Stimulated activated naive B cell treated with anti-CD40 and anti-IgM and Interleukin-4, amounts not matched to agents 10 μg/mL and 1 μg/mL and 100 μg/mL, for 72 hours (primary cell): Measurements from ENCODE around the gene VPS39.

Experiments
- ATAC-seq, 2 donors: fragments of 150-1000 bp; cut with Tn5 transposase; replicated peaks; 2 replicates each; pipeline ENCODE4 v1.10.0; 2021; ENCODE audit warnings: moderate library complexity in 1 of 2
- DNase-seq: peaks from one replicate; pipeline ENCODE4 v3.0.0; 2021
- H3K27ac Mint-ChIP-seq: one replicate; pipeline ENCODE4 v1.8.0; 2022; ENCODE audit warnings: mild to moderate bottlenecking, mixed read lengths
- H3K27me3 Mint-ChIP-seq, 2 donors: one replicate each; pipeline ENCODE4 v1.8.0; 2022; ENCODE audit warnings: mixed read lengths in 2 of 2
- H3K36me3 Mint-ChIP-seq, 2 donors: one replicate each; pipeline ENCODE4 v1.8.0; 2022; ENCODE audit warnings: mixed read lengths in 2 of 2, mild to moderate bottlenecking in 1 of 2
- H3K4me1 Mint-ChIP-seq, 2 donors: one replicate each; pipeline ENCODE4 v1.8.0; 2022; ENCODE audit warnings: mixed read lengths in 2 of 2, mild to moderate bottlenecking in 1 of 2
- H3K4me3 Mint-ChIP-seq, 2 donors: one replicate each; pipeline ENCODE4 v1.8.0; 2022; ENCODE audit warnings: mild to moderate bottlenecking in 2 of 2, mixed read lengths in 2 of 2, moderate library complexity in 1 of 2
- H3K9me3 Mint-ChIP-seq, 2 donors: one replicate each; pipeline ENCODE4 v1.8.0; 2022; ENCODE audit warnings: mixed read lengths in 2 of 2, mild to moderate bottlenecking in 1 of 2

Gene VPS39

DNA sequence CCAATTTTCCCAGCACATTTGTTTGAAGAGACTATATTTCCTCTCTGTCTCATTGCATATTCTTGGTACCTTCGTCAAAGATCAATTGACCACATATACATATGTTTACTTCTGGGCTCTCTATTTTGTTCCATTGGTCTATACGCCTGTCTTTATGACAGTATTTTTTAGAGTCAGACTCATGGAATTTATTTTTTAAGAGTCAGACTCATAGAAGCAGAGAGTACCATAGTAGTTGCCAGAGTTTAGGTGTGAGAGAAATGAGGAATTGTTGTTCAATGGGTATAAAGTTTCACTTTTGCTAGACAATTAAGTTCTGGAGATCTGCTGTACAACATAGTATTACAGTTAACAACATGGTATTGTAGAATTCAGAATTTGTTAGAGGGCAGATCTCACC is 78.7 kb downstream of the VPS39 start:
- no peaks in the 10 kb centered on the region for H3K36me3 Mint-ChIP-seq
- DNase-seq (no peak), ATAC-seq (no peak)
- H3K27ac Mint-ChIP-seq: no peak overlapping the region
- peaks cover 0 to 2% of the 10 kb centered on the region in 2 donors for H3K9me3 Mint-ChIP-seq
- H3K4me3 Mint-ChIP-seq: no peak overlapping the region
- H3K4me1 Mint-ChIP-seq: no peaks in the 10 kb centered on the region
- H3K27me3 Mint-ChIP-seq: peaks cover 5 to 10% of the 10 kb centered on the region in 2 donors

DNA sequence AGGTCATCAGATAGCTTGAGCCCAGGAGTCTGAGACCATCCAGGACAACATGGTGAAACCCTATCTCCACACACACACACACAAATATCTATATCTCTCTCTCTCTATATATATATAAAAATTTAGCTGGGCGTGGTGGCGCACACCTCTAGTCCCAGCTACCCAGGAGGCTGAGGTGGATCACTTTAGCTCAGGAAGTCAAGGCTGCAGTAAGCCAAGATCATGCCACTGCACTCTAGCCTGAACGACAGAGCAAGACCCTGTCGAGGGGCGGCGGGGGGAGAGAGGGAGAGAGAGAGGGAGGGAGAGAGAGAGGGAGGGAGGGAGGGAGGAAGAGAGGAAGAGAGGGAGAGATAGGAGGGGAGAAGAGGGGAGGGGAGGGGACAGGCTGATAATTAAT is 79.6 kb downstream of the VPS39 start:
- no peak for ATAC-seq
- Mint-ChIP-seq H3K27me3 (peaks cover 0 to 10% of the 10 kb centered on the region in 2 donors), H3K36me3 (no peaks in the 10 kb centered on the region), H3K4me3 (no peak overlapping the region), H3K27ac (no peak overlapping the region), H3K9me3 (peaks cover 0 to 2% of the 10 kb centered on the region in 2 donors), H3K4me1 (no peaks in the 10 kb centered on the region)
- DNase-seq: no peak

DNA sequence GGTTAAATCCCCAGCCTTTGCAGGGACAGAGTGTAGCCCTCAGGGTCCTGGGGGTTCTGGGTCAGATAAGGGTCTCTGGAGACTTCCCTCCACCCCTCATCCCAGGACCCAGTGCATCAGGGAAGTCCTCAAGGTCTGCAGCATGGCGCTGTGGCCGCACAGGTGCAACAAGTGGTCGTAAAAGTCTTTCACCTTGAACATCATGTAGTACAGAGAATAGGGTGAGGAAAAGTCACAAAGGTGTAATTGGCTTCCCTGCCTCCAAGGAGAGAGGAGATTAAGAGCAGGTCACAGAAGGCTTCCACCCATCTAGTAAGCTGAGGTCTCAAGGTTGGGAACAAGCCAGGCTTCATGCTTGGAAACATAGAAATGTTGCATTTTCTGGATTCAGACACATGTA is 84.6 kb downstream of the VPS39 start:
- H3K9me3 Mint-ChIP-seq: peaks cover 0 to 2% of the 10 kb centered on the region in 2 donors
- H3K4me3 Mint-ChIP-seq: no peak overlapping the region
- no peak for ATAC-seq
- no peak overlapping the region for H3K27ac Mint-ChIP-seq
- no peak for DNase-seq
- H3K4me1 Mint-ChIP-seq: no peaks in the 10 kb centered on the region
- H3K36me3 Mint-ChIP-seq: no peaks in the 10 kb centered on the region
- peaks cover 0 to 6% of the 10 kb centered on the region in 2 donors for H3K27me3 Mint-ChIP-seq

DNA sequence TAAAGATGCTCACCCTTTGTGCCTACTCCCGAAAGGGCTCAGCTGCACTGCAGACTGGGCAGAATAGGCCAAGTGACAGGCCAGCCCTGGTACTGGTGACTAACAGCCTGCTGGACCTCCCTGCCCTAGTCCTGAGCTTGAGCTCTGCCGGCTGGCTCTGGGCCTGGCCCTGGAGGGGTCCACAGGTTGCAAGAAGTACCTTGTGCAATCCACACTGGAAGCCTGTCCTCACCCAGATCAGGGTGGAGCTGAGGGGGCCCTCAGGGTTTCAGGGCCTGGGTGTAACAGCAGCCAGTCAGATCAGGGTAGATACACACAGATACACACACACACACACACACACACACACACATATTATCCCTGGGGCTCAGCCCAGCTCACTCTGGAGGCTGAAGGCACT is 86.4 kb downstream of the VPS39 start:
- H3K4me3 Mint-ChIP-seq: no peak overlapping the region
- H3K9me3 Mint-ChIP-seq: no peaks in the 10 kb centered on the region
- DNase-seq (no peak), ATAC-seq (no peak)
- H3K36me3 Mint-ChIP-seq: no peaks in the 10 kb centered on the region
- H3K4me1 Mint-ChIP-seq: no peaks in the 10 kb centered on the region
- H3K27me3 Mint-ChIP-seq: no peaks in the 10 kb centered on the region
- no peak overlapping the region for H3K27ac Mint-ChIP-seq

DNA sequence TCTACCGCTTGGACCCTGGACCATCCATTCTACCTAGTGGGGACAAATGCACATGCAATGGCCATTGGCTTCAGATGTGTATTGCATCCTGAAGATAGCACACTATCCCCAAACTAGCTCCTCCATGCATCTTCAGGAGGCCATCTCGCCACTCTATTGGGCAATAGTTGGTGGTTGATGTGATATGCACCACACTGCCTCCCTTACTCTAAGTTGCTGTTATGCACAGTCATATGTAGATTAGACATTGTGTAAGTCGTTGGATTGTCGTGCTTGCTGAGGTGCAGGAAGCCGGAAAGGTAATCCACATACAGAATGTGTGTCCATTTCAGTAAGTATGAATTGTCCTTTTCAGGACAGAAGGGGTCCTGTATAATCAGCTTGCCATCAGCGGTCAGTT is 87.1 kb downstream of the VPS39 start:
- no peak for ATAC-seq
- no peak for DNase-seq
- Mint-ChIP-seq H3K4me1 (no peaks in the 10 kb centered on the region), H3K27me3 (no peaks in the 10 kb centered on the region), H3K27ac (no peak overlapping the region), H3K36me3 (no peaks in the 10 kb centered on the region), H3K9me3 (peaks cover 2 to 4% of the 10 kb centered on the region in 2 donors), H3K4me3 (no peak overlapping the region)

DNA sequence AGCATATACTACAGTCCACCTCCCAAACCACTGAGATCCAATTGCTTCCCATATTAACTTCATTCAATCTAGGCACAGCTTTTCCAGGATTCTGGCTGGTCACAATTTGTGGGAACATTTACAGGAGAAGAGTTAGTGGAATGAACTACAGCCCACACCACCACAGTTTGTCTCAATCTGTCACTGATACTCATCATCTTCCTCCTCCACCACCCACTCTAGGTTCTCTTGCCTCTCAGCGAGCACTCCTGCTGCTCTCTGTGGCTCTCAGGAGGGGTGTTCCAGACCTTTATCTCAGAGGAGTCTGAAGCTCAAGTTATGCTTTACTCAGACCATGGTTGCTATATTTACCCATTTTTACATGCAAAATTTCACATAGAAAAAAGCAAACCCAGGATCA is 87.8 kb downstream of the VPS39 start:
- no peak overlapping the region for H3K27ac Mint-ChIP-seq
- H3K9me3 Mint-ChIP-seq: peaks cover 2 to 4% of the 10 kb centered on the region in 2 donors
- DNase-seq (no peak), ATAC-seq (no peak)
- H3K4me1 Mint-ChIP-seq: no peaks in the 10 kb centered on the region
- H3K4me3 Mint-ChIP-seq: no peak overlapping the region
- H3K27me3 Mint-ChIP-seq: no peaks in the 10 kb centered on the region
- no peaks in the 10 kb centered on the region for H3K36me3 Mint-ChIP-seq

DNA sequence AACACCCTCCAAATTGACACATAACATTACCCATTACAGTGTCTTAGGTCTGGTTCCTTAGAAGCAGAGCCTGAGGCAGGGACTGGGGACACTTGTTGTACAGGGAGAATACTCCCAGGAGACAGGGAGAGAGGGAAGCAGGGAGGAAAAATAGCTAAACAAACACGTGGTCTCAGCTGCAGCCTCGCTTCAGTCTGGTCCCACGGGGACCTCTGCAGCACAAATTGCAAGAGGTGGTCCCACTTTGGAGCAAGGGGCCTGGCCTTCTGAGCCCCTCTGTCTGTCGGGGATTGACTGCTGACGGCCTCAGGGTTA is 88.7 kb downstream of the VPS39 start:
- H3K4me3 Mint-ChIP-seq: no peak overlapping the region
- no peak overlapping the region for H3K27ac Mint-ChIP-seq
- ATAC-seq (no peak), DNase-seq (no peak)
- no peaks in the 10 kb centered on the region for H3K27me3 Mint-ChIP-seq
- peaks cover 2 to 4% of the 10 kb centered on the region in 2 donors for H3K9me3 Mint-ChIP-seq
- no peaks in the 10 kb centered on the region for H3K36me3 Mint-ChIP-seq
- H3K4me1 Mint-ChIP-seq: no peaks in the 10 kb centered on the region

DNA sequence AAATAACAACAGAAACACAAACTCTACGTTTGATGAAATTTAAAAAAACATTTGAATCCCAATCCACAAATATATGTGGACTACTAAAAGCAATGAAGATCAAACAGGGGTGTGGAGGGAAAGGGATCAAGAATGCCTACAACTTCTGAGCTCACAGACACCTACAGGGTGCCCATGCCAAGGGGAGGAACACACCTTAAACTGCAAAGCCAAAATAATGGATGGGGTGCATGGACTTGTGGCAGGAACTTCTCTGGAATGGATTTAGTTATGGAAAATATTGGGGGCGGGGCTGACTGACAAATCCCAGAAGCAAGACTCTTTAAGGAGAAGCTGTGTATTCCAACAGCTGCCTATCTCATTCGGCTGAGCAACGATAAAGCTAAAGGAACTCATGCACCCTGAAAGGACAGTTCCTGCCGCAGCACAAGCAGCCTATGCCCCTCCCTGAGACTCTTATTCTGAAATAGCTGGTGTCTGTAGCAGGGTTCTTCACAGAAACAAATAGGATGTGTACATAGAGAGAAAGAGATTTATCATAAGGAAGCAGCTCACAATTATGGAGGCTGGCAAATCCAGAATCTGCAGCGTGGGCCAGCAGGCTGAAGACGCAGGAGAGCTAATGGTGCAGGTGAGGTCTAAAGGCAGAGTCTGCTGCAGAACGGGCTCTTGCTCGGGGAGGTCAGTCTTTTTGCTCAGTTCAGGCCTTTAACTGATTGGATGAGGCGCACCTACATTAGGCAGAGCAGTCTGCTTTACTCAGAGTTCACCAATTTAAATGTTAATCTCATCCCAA is 89.3 kb downstream of the VPS39 start:
- DNase-seq (no peak), ATAC-seq (no peak)
- no peak overlapping the region for H3K4me3 Mint-ChIP-seq
- no peaks in the 10 kb centered on the region for H3K36me3 Mint-ChIP-seq
- no peaks in the 10 kb centered on the region for H3K27me3 Mint-ChIP-seq
- no peaks in the 10 kb centered on the region for H3K4me1 Mint-ChIP-seq
- H3K27ac Mint-ChIP-seq: no peak overlapping the region
- H3K9me3 Mint-ChIP-seq: peaks cover 2 to 4% of the 10 kb centered on the region in 2 donors

DNA sequence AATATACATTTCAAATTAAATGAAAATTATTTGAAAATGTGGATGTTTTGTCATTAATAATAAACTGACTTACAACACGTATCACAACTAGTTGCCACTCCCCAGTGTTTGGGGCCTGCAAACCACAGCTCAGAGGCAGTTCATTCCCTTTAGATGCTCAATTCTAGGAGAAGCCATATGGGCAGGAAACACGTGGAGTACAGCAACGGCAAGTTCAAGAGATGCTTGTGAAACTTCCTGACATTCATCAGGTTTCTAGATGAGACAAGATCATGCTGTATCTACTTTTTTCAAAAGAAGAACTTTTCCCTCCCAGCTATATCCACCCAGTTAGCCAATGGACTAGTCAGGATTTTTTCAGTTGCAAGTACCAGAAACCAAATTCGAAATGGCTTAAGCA is 96.2 kb downstream of the VPS39 start:
- no peak overlapping the region for H3K27ac Mint-ChIP-seq
- no peak overlapping the region for H3K4me3 Mint-ChIP-seq
- peaks cover 10 to 14% of the 10 kb centered on the region in 2 donors for H3K4me1 Mint-ChIP-seq
- H3K9me3 Mint-ChIP-seq: peaks cover 4 to 5% of the 10 kb centered on the region in 2 donors
- DNase-seq (no peak), ATAC-seq (no peak)
- H3K27me3 Mint-ChIP-seq: peaks cover 12 to 17% of the 10 kb centered on the region in 2 donors
- no peaks in the 10 kb centered on the region for H3K36me3 Mint-ChIP-seq

DNA sequence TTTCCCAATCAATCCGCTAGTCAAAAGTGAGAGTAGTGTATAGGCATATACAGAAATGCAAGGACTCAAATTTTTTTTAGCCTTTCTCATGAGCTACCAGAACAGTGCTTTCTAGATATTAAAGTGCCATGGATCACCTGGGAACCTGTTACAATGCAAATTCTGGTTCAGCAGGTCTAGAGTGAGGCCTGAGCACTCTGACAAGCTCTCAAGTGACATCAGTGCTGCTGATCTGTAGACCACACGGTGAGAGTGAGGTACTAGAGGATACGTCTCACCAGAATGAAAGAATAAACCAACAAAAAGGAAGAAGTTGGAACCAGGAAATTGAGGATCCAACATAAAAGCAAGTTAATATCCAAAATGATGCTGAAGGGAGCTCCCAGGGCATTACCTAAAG is 97.7 kb downstream of the VPS39 start:
- no peaks in the 10 kb centered on the region for H3K36me3 Mint-ChIP-seq
- H3K27ac Mint-ChIP-seq: no peak overlapping the region
- peaks cover 10 to 14% of the 10 kb centered on the region in 2 donors for H3K4me1 Mint-ChIP-seq
- no peak for DNase-seq
- H3K4me3 Mint-ChIP-seq: no peak overlapping the region
- H3K27me3 Mint-ChIP-seq: peaks cover 12 to 17% of the 10 kb centered on the region in 2 donors
- H3K9me3 Mint-ChIP-seq: peaks cover 0 to 3% of the 10 kb centered on the region in 2 donors
- ATAC-seq: no peak

DNA sequence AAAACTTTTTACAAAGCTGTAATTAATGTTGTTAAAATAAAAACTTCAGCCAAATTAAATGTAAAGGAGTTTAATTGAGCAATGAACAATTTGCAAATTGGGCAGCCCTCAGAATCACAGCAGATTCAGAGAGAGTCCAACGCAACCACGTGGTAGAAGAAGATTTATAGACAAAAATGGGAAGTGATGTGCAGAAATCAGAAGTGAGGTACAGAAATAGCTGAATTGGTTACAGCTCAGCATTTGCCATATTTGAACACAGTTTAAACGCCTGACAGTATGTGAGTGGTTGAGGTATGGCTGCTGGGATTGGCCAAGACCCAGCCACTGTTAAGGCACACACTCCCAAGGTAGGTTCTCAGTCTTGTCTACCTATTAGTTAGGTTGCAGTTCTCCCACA is 99.3 kb downstream of the VPS39 start:
- no peak for ATAC-seq
- H3K36me3 Mint-ChIP-seq: no peaks in the 10 kb centered on the region
- no peak overlapping the region for H3K27ac Mint-ChIP-seq
- H3K27me3 Mint-ChIP-seq: peaks cover 12 to 21% of the 10 kb centered on the region in 2 donors
- peaks cover 0 to 3% of the 10 kb centered on the region in 2 donors for H3K9me3 Mint-ChIP-seq
- DNase-seq: no peak
- peaks cover 10 to 14% of the 10 kb centered on the region in 2 donors for H3K4me1 Mint-ChIP-seq
- no peak overlapping the region for H3K4me3 Mint-ChIP-seq
